Endometrial microvascular endothelial cells (primary cell): ENCODE measurements around the gene TYK2. TPM values are rescaled to one million over a fixed set of nuclear protein-coding genes. Genes with fewer than 3 reads are reported as not detected.

Experiments
- in situ Hi-C: cut with HindIII; loops from 2 replicates; pipeline ENCODE4 v1.10.0; 2017; ENCODE audit warnings: low sequenced_read_pairs, low pct_unique_long_range_greater_than_20kb; ENCODE audit errors: inconsistent ontology term
- total RNA-seq: library from RNA; depleted of rRNA; stranded (reverse); fragments of >200 nt; gene quantifications from one replicate; pipeline ENCODE4 v1.2.3, GENCODE V29; 2015; ENCODE audit errors: inconsistent ontology term

The TYK2 gene
- 169 TPM for total RNA-seq

GRCh38 chr19:10380313-10381102 lies at the start of gene TYK2:
Gene TYK2, minus strand, starts transcription at chr19:10380572. Its CDS starts 2,166 bp downstream, at chr19:10378406.
- in situ Hi-C loops, result no loop called here

GRCh38 chr19:10428996-10429381 lies 48.6 kb upstream of the TYK2 start:
- in situ Hi-C loops, result no loop called here

GRCh38 chr19:10427169-10427568 lies 46.8 kb upstream of the TYK2 start:
- in situ Hi-C loops, result no loop called here

GRCh38 chr19:10424011-10424637 lies 43.8 kb upstream of the TYK2 start:
- in situ Hi-C loops, result no loop called here

- in situ Hi-C loops, result no loop called here
Observed at GRCh38 chr19:10422846-10423245, 42.5 kb upstream of the TYK2 start.

- in situ Hi-C loops, result no loop called here
Observed at GRCh38 chr19:10422046-10422461, 41.7 kb upstream of the TYK2 start.

GRCh38 chr19:10421240-10422045 lies 41.1 kb upstream of the TYK2 start:
- in situ Hi-C loops, result no loop called here

- in situ Hi-C loops, result no loop called here
Observed at GRCh38 chr19:10420444-10421239, 40.3 kb upstream of the TYK2 start, which contains the start of gene PDE4A. Gene PDE4A, plus strand, starts transcription at chr19:10420538. Its CDS starts 227 bp downstream, at chr19:10420765.

GRCh38 chr19:10419646-10420443 lies 39.5 kb upstream of the TYK2 start:
- in situ Hi-C loops, result no loop called here

- in situ Hi-C loops, result no loop called here
Observed at GRCh38 chr19:10419200-10419645, 38.9 kb upstream of the TYK2 start.

- in situ Hi-C loops, result no loop called here
Observed at GRCh38 chr19:10418485-10419199, 38.3 kb upstream of the TYK2 start.

- in situ Hi-C loops, result no loop called here
Observed at GRCh38 chr19:10418235-10418484, 37.8 kb upstream of the TYK2 start.

GRCh38 chr19:10417541-10418234 lies 37.3 kb upstream of the TYK2 start:
- in situ Hi-C loops, result no loop called here

GRCh38 chr19:10416380-10417257 lies 36.2 kb upstream of the TYK2 start:
- in situ Hi-C loops, result no loop called here

- in situ Hi-C loops, result no loop called here
Observed at GRCh38 chr19:10416083-10416379, 35.7 kb upstream of the TYK2 start.

- in situ Hi-C loops, result no loop called here
Observed at GRCh38 chr19:10412257-10412977, 32.0 kb upstream of the TYK2 start.
